Putamen (tissue), 1 donor: Measurements from ENCODE around the gene TEX264.

Experiments used
- DNase-seq: peaks from one replicate; pipeline ENCODE4 v3.0.0-alpha.2; 2016; ENCODE audit warnings: low spot score

Gene TEX264

GRCh38 chr3:51750878-51751277, 79.8 kb downstream of the TEX264 start:
- DNase-seq, result no peak

- no peak for DNase-seq
These were observed 80.2 kb downstream of the TEX264 start for GRCh38 chr3:51751287-51751686.
